HG02852 (cell line): ENCODE data around the gene ADORA2A.

Source experiments
- ATAC-seq: cut with Tn5 transposase; IDR thresholded peaks from one replicate; pipeline ENCODE4 v1.9.1; 2021; ENCODE audit warnings: mild to moderate bottlenecking, moderate library complexity; ENCODE audit not compliant: unreplicated experiment

The ADORA2A gene

DNA sequence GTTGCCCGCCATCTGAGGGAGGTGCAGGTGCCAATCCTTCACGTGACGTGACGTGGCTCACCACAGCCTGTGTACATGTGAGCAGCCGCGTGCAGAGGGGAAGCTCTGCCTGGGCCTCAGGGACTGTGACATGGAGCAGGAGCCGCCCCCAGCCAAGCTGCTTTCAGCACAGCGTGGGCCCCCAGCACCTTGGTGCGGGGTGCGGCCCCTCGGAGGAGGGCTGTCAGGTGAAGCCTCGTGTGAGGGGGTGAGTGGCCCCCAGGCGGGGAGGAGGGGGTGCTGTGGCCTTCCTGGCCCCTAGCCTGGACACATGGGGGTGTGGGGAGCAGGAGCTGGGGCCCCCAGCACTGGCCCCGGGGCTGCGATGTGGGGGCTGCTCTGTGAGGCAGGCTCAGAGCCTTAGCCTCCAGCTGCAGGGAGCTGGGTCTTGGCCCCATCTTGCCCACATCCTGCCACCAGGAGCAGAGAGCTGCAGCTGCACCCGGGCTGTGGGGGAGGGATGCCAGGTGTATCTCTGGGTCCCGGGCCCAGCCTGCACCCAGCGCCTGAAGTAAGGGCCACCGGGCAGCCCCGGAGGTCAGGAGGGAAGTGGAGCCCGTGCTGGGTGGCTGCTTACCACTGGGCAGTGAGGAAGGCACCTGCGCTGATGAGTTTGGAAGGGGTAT is at the start of gene ADORA2A:
TSS of gene ADORA2A (plus strand) at position 100 of the 665 bp plus-strand sequence. CDS start 5,806 bp downstream, outside the sequence.
- ATAC-seq, result peak; percentile 53

DNA sequence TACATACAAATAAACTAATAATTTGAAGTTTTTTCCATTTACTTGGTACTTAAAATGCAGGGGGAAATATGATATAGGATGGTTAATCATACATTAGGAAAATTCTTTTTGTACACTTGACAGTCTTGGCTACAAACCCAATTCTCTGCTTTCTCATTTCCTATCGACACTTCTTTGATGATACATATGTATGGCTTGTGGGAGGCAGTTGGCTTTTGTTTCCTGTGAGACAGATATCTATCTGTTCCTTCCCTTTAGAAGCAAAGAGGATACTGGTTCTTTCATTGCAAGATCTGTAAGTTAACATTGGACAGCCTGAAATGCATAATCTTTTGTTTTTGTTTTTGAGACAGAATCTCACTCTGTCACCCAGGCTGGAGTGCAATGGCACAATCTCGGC is 47.9 kb upstream of the ADORA2A start:
- ATAC-seq, result no peak

GRCh38 chr22:24380220-24380904 is 47.0 kb upstream of the ADORA2A start:
- no peak for ATAC-seq

- ATAC-seq, result no peak
Measured at GRCh38 chr22:24380905-24381230, 46.5 kb upstream of the ADORA2A start.

GRCh38 chr22:24383061-24383460 is 44.3 kb upstream of the ADORA2A start:
- no peak for ATAC-seq

DNA sequence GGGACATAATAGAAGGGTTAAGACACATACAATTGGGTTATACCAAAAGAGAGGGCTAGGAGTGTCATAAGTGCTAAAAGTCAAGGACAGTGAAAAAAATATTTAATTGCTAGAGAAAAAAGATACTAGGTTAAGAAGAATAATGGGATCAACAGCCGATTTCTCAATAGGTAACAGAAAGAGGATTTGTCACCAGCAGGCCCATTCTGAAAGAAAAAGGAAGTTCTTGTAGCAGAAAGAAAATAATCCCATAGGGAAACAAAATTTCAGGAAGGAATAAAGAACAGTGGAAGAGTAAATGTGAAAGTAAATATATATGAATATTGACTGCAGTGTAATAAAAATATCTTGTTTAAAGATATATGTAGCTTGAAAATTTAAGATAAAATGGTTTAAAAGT is 43.3 kb upstream of the ADORA2A start:
- ATAC-seq, result no peak

DNA sequence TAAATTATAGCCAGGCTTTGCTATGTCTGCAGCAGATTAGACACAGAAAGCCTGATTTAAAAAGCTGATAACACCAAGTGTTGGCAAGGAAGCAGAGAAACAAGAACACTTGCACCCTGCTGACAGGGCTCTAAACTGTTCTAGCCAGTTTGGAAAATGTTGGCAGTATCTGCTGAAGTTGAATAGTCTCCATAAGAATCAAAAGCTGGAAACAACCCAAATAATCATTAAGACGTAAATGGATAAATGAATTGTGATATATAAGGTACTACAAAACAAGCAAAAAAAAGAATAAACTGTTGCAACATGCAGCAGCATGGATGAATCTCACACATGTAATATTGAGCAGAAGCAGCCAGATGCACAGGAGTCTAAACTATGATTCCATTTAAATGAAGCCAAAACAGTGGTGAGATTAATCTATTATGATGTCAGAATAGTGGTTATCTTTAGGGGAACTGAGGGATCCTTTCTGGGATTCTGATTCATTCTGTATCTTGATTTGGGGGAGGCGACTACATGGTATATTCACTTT is 40.4 kb upstream of the ADORA2A start:
- ATAC-seq, result no peak

DNA sequence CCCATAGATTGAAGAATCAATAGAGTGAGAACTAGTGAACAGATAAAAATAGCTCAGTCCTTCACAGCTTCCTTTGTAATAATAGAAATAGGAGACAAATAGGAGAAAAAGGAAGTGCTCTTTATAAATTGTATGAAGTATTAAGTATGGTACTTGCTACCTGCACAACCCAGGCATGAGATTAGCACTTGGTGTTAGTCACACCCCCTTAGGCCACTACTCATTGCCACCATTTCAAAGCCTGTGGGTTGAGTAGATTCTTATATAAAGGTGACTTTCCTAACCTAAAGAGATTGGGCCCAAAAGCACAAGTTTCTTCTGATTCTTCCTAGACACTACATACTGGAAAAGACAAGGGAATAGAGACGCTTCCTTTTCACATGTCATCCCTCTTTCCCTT is 37.7 kb upstream of the ADORA2A start:
- ATAC-seq, result no peak

DNA sequence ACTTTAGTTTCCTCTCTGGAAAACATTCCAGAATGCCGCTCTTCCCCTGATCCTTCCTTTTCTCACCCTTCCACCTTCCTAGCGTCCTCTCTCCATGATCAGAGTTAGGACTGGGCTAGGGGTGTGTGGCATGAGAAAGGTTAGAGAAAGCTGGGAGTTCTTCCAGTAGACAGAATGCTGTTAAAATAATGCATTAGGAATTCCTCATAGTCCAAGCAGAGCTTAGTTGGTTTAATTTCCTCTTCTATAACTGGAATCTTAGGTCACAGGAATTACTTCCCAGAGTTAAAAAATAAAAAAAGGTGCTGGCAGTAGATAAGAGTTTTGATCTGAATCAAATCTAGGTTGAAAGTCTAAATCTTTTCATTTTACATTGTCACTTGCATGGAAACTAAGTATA is 37.2 kb upstream of the ADORA2A start:
- ATAC-seq, result no peak

DNA sequence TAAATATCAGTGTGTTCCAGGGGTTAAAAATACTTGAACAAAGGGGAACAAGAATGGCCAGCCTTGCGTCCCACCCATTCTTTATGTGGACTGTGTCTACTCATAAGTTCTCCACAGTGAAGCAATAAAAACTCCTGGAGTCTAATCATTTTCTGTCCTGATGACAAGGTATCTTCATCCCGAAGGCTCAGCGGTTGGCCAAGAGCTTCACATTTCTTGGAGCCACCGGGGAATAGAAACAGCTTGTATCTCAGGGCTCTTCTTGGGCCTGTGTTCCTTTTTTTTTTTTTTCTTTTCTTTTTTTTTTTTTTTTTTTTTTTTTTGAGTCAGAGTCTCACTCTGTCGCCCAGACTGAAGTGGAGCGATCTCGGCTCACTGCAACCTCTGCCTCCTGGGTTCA is 36.8 kb upstream of the ADORA2A start:
- ATAC-seq, result no peak

- no peak for ATAC-seq
Measured at GRCh38 chr22:24391836-24392217, 35.6 kb upstream of the ADORA2A start.

DNA sequence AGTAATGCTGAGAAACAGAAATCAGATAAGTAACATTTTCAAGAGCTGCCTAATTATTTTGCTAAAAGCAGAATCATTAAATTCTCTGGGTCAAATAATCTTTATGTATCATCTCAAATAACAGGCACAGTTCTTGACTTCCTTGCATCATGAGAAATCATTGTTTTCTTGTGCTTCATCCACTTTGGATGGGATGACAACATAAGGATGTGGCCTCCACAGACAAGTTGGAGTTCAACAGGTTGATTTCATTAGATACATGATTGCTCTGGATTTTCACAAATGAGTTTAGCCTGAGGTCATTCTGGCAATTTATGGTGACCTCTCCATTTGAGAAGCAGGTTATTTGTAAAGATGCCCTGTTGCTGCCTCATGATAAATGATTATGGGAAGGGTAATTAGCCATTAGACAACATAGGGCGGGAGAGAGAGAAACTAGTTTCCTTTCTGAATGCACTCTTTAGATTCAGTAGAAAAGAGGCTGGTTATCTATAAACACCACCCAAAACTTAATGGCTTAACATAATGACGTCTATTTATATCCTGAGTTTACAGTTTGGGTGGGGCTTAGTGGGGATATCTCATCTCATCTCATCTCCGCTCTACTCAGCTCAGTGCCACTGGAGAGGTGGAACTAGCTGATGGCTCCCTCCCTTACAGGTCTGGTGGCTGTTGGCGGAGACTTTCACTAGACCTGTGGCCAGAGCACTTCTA is 35.0 kb upstream of the ADORA2A start:
- ATAC-seq, result no peak

DNA sequence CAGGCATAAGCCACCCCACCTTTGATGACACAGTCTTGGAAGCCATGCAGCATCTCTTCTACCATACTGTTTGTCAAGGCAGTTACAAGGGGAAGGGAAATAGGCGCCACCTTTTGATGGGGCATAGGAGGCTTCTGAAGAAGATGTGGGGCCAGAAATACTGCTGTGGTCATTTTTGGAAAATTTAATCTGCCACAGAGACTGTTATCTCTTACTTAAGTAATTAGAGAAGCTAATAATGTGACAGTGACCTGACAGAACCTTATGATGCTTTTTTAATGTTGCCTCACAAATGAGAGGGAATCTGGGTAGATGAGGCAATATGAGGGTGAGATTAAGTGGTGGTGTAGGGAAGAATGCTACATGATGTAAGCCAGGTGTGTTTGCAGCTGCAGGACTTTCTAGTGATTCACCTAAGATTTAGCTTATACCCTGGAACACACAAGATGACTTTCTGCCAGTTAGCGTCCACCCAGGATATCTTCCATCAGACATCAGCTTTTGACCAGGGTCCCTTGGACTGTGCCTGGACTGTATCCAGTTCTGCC is 34.3 kb upstream of the ADORA2A start:
- ATAC-seq, result no peak

GRCh38 chr22:24393848-24394247 is 33.6 kb upstream of the ADORA2A start:
- ATAC-seq, result no peak

- no peak for ATAC-seq
Measured at GRCh38 chr22:24394254-24394653, 33.1 kb upstream of the ADORA2A start.

GRCh38 chr22:24398409-24398808 is 29.0 kb upstream of the ADORA2A start:
- ATAC-seq, result no peak

DNA sequence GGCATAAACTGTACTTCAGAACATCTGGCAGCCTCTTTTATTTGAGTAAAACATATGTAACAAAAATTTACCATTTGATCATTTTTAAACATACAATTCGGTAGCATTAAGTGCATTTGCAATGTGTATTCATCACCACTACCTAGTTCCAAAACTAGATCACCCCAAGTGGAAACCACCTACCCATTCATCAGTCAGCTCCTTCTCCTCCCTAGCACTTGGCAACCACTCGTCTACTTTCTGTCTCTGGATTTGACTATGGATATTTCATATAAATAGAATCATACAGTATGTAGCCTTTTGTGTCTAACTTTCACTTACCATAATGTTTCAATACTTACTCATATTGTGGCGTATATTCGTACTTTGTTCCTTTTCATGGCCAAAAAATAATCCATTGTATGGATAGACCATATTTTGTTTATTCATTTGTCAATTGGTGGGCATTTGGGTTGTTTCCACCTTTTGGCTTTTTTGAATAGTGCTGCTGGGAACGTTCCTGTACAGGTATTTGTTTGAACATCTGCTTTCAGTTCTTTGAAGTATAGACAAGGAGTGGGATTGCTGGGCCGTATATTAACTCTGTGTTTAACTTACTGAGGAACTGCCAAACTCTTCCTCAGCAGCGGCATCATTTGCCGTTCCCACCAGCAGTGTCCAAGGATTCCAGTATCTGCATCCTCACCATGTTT is 27.2 kb upstream of the ADORA2A start:
- ATAC-seq, result no peak

- no peak for ATAC-seq
Measured at GRCh38 chr22:24400726-24401596, 26.4 kb upstream of the ADORA2A start.

- ATAC-seq, result no peak
Measured at GRCh38 chr22:24401931-24402367, 25.4 kb upstream of the ADORA2A start.
